Spinal cord (tissue), 10 donors: Measurements from ENCODE around the gene FRY. TPM values are rescaled to one million over a fixed set of nuclear protein-coding genes. Genes with fewer than 3 reads are reported as not detected.
"Not testable (repeated sequence)": the region's sequence is repeated elsewhere in the genome, so short reads cannot be mapped to it uniquely, and the experiment has no call there.

Experiments
- DNase-seq, 6 donors: peaks; one replicate each; pipeline versions ENCODE4 v3.0.0 to v3.0.0-alpha.2; 2013 to 2015; ENCODE audit warnings: low spot score in 6 of 6, low read depth in 4 of 6
- H3K27ac ChIP-seq: one replicate; pipeline ENCODE4 v1.5.1; 2013; ENCODE audit warnings: low read depth, low read length, control low read depth
- H3K27me3 ChIP-seq: one replicate; pipeline ENCODE4 v1.6.1; 2013; ENCODE audit warnings: low read length; ENCODE audit not compliant: control insufficient read depth, insufficient read depth
- H3K36me3 ChIP-seq: one replicate; pipeline ENCODE4 v1.6.1; 2013; ENCODE audit warnings: low read length; ENCODE audit not compliant: control insufficient read depth, insufficient read depth
- H3K4me1 ChIP-seq: one replicate; pipeline ENCODE4 v1.6.1; 2013; ENCODE audit warnings: low read length; ENCODE audit not compliant: control insufficient read depth, insufficient read depth
- H3K4me3 ChIP-seq: one replicate; pipeline ENCODE4 v1.5.1; 2013; ENCODE audit warnings: low read depth, low read length, control low read depth
- H3K9me3 ChIP-seq: one replicate; pipeline ENCODE4 v1.6.1; 2013; ENCODE audit warnings: low read length; ENCODE audit not compliant: control insufficient read depth, insufficient read depth
- WGBS: methylation state at CpG from one replicate; pipeline ENCODE4 v1.1.5; 2013; ENCODE audit warnings: missing lambda C conversion rate; ENCODE audit not compliant: insufficient coverage; 5-methylcytosine and 5-hydroxymethylcytosine counted together
- polyA plus RNA-seq, 2 donors: library from polyadenylated mRNA; unstranded; fragments of 120-200 nt; gene quantifications; one replicate each; pipeline ENCODE4 v1.2.1, GENCODE V29; 2013; ENCODE audit not compliant: insufficient read length in 2 of 2
- total RNA-seq, 2 donors: library from RNA; depleted of rRNA in 1 of 2; stranded (reverse); fragments of 120-200 nt in 1 of 2; fragments of >200 nt in 1 of 2; gene quantifications; one replicate each; pipeline versions ENCODE4 v1.2.3 to v1.2.4, GENCODE V29; 2013 to 2014
- donor health status: healthy.

The FRY gene
- total and polyA plus RNA-seq, 4 donors = 55.9 to 97.8 (median 92.7) TPM

- H3K36me3 ChIP-seq = no peaks in the 10 kb centered on the region
- H3K27ac ChIP-seq = no peak overlapping the region
- no peaks in the 10 kb centered on the region for H3K27me3 ChIP-seq
- H3K4me1 ChIP-seq = no peaks in the 10 kb centered on the region
- no peaks in the 10 kb centered on the region for H3K9me3 ChIP-seq
- no CpG with 5 or more reads among the region's 1 CpG for WGBS
- no peak overlapping the region for H3K4me3 ChIP-seq
- DNase-seq = no peak
Measured at GRCh38 chr13:31997641-31998040, 33.9 kb upstream of the FRY start.

DNA sequence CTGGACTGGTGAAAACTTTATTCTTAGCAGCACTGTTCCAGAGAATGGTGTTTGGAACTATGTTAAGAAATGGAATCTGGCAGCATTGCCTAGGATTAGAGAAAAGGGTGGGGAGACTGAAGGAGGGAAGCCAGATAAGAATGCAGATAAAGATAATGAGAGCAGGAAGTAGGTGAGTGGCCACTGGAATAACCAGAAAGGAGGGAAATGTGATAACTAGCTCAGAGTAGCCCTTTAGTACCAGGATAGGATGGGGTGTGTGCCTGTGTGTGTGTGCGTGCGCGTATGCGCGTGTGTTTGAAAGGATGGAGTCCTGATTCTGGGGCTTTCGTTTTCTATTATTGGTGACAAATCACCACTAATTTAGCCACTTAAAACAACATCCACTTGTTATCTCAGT, 33.4 kb upstream of the FRY start:
- DNase-seq = no peak
- Histone ChIP-seq H3K36me3 (no peaks in the 10 kb centered on the region), H3K4me3 (no peak overlapping the region), H3K4me1 (no peaks in the 10 kb centered on the region), H3K27ac (no peak overlapping the region), H3K9me3 (no peaks in the 10 kb centered on the region), H3K27me3 (no peaks in the 10 kb centered on the region)
- no CpG with 5 or more reads among the region's 6 CpGs for WGBS

- not testable (repeated sequence) for DNase-seq, H3K36me3 ChIP-seq, H3K9me3 ChIP-seq, H3K27me3 ChIP-seq, H3K27ac ChIP-seq, H3K4me1 ChIP-seq, H3K4me3 ChIP-seq
- WGBS = no CpG with 5 or more reads among the region's 7 CpGs
Measured at GRCh38 chr13:32000754-32001153, 30.8 kb upstream of the FRY start.

- Histone ChIP-seq H3K27me3 (no peaks in the 10 kb centered on the region), H3K9me3 (no peaks in the 10 kb centered on the region), H3K4me1 (no peaks in the 10 kb centered on the region), H3K4me3 (no peak overlapping the region), H3K36me3 (no peaks in the 10 kb centered on the region), H3K27ac (no peak overlapping the region)
- DNase-seq = no peak
- WGBS = 100% methylated on average over 1 of the region's 1 CpG
Measured at GRCh38 chr13:32001154-32001768, 30.3 kb upstream of the FRY start.

GRCh38 chr13:32001769-32002168, 29.8 kb upstream of the FRY start:
- Histone ChIP-seq H3K36me3 (no peaks in the 10 kb centered on the region), H3K27ac (no peak overlapping the region), H3K9me3 (no peaks in the 10 kb centered on the region), H3K4me1 (no peaks in the 10 kb centered on the region), H3K27me3 (no peaks in the 10 kb centered on the region), H3K4me3 (no peak overlapping the region)
- WGBS = no CpG with 5 or more reads among the region's 1 CpG
- DNase-seq = no peak

DNA sequence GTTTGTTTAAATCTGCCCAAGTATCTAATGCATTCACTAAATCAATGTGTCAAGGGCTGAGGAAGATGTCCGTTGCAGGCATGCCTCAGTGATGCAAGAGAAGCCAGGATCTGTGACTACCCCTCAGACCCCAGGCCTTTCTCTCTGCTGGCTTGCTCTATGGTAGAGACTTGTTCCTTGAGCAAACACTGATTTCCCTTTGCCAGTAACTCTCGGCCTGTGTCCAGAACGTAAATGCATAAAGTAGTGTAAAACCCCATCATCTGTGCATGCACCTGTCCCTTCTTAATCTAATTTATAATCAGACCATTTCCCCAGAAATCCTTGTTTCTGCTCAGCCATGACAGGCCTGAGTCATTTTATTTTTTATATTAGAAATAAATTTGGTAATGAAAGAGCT, 28.7 kb upstream of the FRY start:
- no peak for DNase-seq
- Histone ChIP-seq H3K27me3 (no peaks in the 10 kb centered on the region), H3K4me3 (no peak overlapping the region), H3K4me1 (no peaks in the 10 kb centered on the region), H3K9me3 (no peaks in the 10 kb centered on the region), H3K36me3 (no peaks in the 10 kb centered on the region), H3K27ac (no peak overlapping the region)
- 33% methylated on average over 1 of the region's 3 CpGs for WGBS

GRCh38 chr13:32007494-32007893, 24.1 kb upstream of the FRY start:
- Histone ChIP-seq H3K9me3 (no peaks in the 10 kb centered on the region), H3K27ac (no peak overlapping the region), H3K36me3 (no peaks in the 10 kb centered on the region), H3K27me3 (no peaks in the 10 kb centered on the region), H3K4me1 (no peaks in the 10 kb centered on the region), H3K4me3 (no peak overlapping the region)
- no peak for DNase-seq

DNA sequence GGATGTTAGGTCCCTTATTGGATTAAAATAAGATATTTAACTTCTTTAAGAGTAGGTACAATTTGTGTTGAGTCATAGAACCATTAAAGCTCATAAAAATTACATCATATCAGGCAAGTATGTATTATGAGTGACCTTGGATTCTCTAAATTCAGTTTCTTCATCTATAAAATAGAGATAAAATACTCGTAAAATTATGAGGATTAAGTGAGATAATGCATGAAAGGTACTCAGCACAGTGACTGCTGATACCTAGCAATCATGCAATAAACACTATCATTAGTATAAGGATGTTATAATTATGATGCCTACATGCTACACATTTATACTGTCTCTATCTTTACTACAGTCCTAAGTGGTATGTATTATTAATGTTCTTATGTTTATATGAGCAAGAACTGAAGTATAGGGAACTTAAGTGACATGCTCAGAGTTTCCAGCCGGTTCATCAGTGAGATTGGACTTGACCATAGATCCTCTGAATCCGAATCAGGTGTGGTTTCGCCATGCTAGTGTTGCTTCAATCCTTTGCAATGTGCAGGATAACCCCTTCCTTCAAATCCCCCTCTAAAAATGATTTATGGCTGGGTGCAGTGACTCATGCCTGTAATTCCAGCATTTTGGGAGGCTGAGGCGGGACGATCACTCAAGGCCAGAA, 22.9 kb upstream of the FRY start:
- no peaks in the 10 kb centered on the region for H3K27me3 ChIP-seq
- no peak for DNase-seq
- H3K27ac ChIP-seq = no peak overlapping the region
- no peaks in the 10 kb centered on the region for H3K9me3 ChIP-seq
- no peaks in the 10 kb centered on the region for H3K36me3 ChIP-seq
- no peaks in the 10 kb centered on the region for H3K4me1 ChIP-seq
- H3K4me3 ChIP-seq = no peak overlapping the region
- WGBS = 100% methylated on average over 3 of the region's 6 CpGs

- Histone ChIP-seq H3K4me3 (no peak overlapping the region), H3K4me1 (no peaks in the 10 kb centered on the region), H3K27ac (no peak overlapping the region), H3K27me3 (no peaks in the 10 kb centered on the region), H3K36me3 (no peaks in the 10 kb centered on the region), H3K9me3 (no peaks in the 10 kb centered on the region)
- WGBS = 80% methylated on average over 1 of the region's 5 CpGs
- DNase-seq = no peak
Measured at GRCh38 chr13:32009362-32009761, 22.2 kb upstream of the FRY start.

- no peaks in the 10 kb centered on the region for H3K36me3 ChIP-seq
- H3K4me1 ChIP-seq = no peaks in the 10 kb centered on the region
- no peaks in the 10 kb centered on the region for H3K27me3 ChIP-seq
- no peaks in the 10 kb centered on the region for H3K9me3 ChIP-seq
- peak in 2 of 6 donors; percentile 61 to 69 for DNase-seq
- H3K4me3 ChIP-seq = no peak overlapping the region
- WGBS = 17% methylated on average over 2 of the region's 3 CpGs
- no peak overlapping the region for H3K27ac ChIP-seq
Measured at GRCh38 chr13:32010136-32010535, 21.4 kb upstream of the FRY start.
